Rectal smooth muscle tissue (tissue), 1 donor: Measurements from ENCODE around the gene ELOVL6.

Experiments used
- H3K27ac ChIP-seq: one replicate; pipeline ENCODE4 v1.7.0; 2013; ENCODE audit warnings: low read depth, low read length, inconsistent platforms
- H3K27me3 ChIP-seq: one replicate; pipeline ENCODE4 v1.7.0; 2013; ENCODE audit warnings: low read length; ENCODE audit not compliant: control insufficient read depth, insufficient read depth
- H3K36me3 ChIP-seq: one replicate; pipeline ENCODE4 v1.7.0; 2013; ENCODE audit warnings: low read length; ENCODE audit not compliant: control insufficient read depth, insufficient read depth
- H3K4me1 ChIP-seq: one replicate; pipeline ENCODE4 v1.7.0; 2013; ENCODE audit warnings: low read length; ENCODE audit not compliant: control insufficient read depth, insufficient read depth
- H3K4me3 ChIP-seq: one replicate; pipeline ENCODE4 v1.7.0; 2013; ENCODE audit warnings: low read length
- H3K9ac ChIP-seq: one replicate; pipeline ENCODE4 v1.7.0; 2013; ENCODE audit warnings: low read length

The ELOVL6 gene

DNA sequence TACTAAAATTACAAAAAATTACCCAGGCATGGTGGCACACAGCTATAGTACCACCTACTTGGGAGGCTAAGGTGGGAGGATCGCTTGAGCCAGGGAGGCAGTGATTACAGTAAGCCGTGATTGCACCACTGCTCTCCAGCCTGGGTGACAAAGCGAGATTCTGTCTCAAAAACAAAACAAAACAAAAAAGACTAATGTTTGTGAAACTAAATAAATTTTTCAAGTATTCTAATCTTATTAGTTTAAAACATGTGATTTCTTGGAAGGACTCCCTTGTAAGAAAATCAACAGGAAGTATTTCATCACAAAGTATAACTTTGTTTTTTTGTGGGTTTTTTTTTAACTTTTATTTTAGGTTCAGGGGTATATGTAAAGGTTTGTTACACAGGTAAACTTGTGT, 196.1 kb downstream of the ELOVL6 start:
- Histone ChIP-seq H3K27ac (no peak overlapping the region), H3K36me3 (no peaks in the 10 kb centered on the region), H3K9ac (no peak overlapping the region), H3K4me1 (no peaks in the 10 kb centered on the region), H3K4me3 (no peak overlapping the region), H3K27me3 (no peaks in the 10 kb centered on the region)

- no peak overlapping the region for H3K27ac ChIP-seq
- H3K9ac ChIP-seq, result no peak overlapping the region
- H3K36me3 ChIP-seq, result no peaks in the 10 kb centered on the region
- no peak overlapping the region for H3K4me3 ChIP-seq
- no peaks in the 10 kb centered on the region for H3K27me3 ChIP-seq
- no peaks in the 10 kb centered on the region for H3K4me1 ChIP-seq
Measured at GRCh38 chr4:109999585-109999912, 198.9 kb downstream of the ELOVL6 start.

DNA sequence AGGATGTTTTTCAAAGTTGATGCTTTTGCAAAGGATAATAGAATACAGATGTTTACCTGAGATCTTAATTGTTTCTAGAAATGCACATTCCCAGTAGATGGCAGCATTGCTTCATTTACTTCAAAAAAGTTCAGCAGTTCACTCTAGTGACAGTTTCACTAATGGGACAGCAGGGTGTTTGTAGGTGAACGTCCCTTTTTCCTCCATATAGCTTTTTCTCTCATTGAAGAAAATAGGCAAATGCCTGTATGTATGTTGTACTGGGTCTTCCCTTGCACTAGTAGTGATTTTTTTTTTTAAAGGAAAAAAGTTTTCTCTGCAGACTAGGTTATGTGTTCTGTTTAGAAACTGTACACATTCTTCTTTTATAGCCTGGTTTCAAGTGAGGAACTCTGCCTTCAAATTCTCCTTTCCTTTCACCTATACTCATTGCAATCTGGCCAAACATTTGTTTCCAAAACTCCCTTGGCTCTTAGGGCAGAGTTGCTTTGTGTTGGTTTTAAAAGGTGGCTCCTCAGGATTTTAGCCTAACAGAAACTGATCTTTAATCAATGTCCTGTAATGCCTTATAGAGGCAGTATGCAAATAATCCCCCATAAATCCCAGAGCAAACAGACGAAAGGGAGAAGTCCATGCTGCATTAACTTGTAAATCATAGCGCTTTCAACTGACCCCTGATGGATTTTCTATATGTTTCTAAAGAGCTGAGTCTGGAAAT, 199.4 kb downstream of the ELOVL6 start:
- Histone ChIP-seq H3K27me3 (no peaks in the 10 kb centered on the region), H3K4me1 (no peaks in the 10 kb centered on the region), H3K4me3 (no peak overlapping the region), H3K27ac (no peak overlapping the region), H3K9ac (no peak overlapping the region), H3K36me3 (no peaks in the 10 kb centered on the region)

- no peak overlapping the region for H3K27ac ChIP-seq
- H3K27me3 ChIP-seq, result no peaks in the 10 kb centered on the region
- no peak overlapping the region for H3K4me3 ChIP-seq
- no peaks in the 10 kb centered on the region for H3K36me3 ChIP-seq
- no peaks in the 10 kb centered on the region for H3K4me1 ChIP-seq
- no peak overlapping the region for H3K9ac ChIP-seq
Measured at GRCh38 chr4:109996526-109996925, 201.9 kb downstream of the ELOVL6 start.
